HL-60 (cell line): ENCODE data around the gene MLLT3.

ENCODE experiments used
- DNase-seq, 2 experiments: peaks; one replicate each; pipeline ENCODE4 v3.0.0-alpha.2; 2010 to 2020; ENCODE audit warnings: low read depth in 1 of 2, low spot score in 1 of 2
- H3K27ac ChIP-seq: fragments of 250-450 bp; sonication (Bioruptor Pico); replicated peaks from 2 replicates; pipeline ENCODE4 v1.5.1; 2020; ENCODE audit warnings: mild to moderate bottlenecking, moderate library complexity
- H3K27me3 ChIP-seq: fragments of 250-450 bp; sonication (Bioruptor Pico); 2 replicates; pipeline ENCODE4 v1.5.1; 2021; ENCODE audit warnings: mild to moderate bottlenecking, moderate library complexity; ENCODE audit not compliant: insufficient read depth, poor library complexity, severe bottlenecking
- H3K4me3 ChIP-seq: replicated peaks from 2 replicates; pipeline ENCODE4 v1.5.1; 2011; ENCODE audit warnings: mild to moderate bottlenecking, control low read depth, low read length; ENCODE audit not compliant: insufficient read depth
- CTCF ChIP-seq: IDR thresholded peaks from one replicate; pipeline ENCODE4 v1.5.1; 2011; ENCODE audit warnings: low read length, control low read depth, inconsistent platforms; ENCODE audit not compliant: insufficient read depth
- GABPA ChIP-seq: IDR thresholded peaks from 2 replicates; pipeline ENCODE4 v1.6.1; 2012; ENCODE audit warnings: low read depth
- POLR2AphosphoS5 ChIP-seq: IDR thresholded peaks from 2 replicates; pipeline ENCODE4 v1.6.1; 2012; ENCODE audit warnings: low read depth
- REST ChIP-seq: IDR thresholded peaks from 2 replicates; pipeline ENCODE4 v1.6.1; 2012; ENCODE audit warnings: low read depth; ENCODE audit not compliant: insufficient replicate concordance
- SPI1 ChIP-seq: IDR thresholded peaks from 2 replicates; pipeline ENCODE4 v1.6.1; 2012; ENCODE audit warnings: low read depth, mild to moderate bottlenecking, borderline replicate concordance

MLLT3 gene

GRCh38 chr9:20650750-20651299 lies 28.5 kb upstream of the MLLT3 start:
- Histone ChIP-seq H3K27ac (no peak overlapping the region), H3K4me3 (no peak overlapping the region), H3K27me3 (no peaks in the 10 kb centered on the region)
- no peak for DNase-seq
- TF ChIP-seq SPI1 (no peak), GABPA (no peak), REST (no peak)

- no peak overlapping the region for H3K27ac ChIP-seq
- no peak for TF ChIP-seq GABPA
- TF ChIP-seq CTCF: no peak
- no peak for TF ChIP-seq REST
- no peak for TF ChIP-seq SPI1
- TF ChIP-seq POLR2AphosphoS5: no peak
- DNase-seq: no peak
- no peaks in the 10 kb centered on the region for H3K27me3 ChIP-seq
- H3K4me3 ChIP-seq: no peak overlapping the region
Measured at GRCh38 chr9:20650313-20650712, 28.0 kb upstream of the MLLT3 start.

GRCh38 chr9:20649381-20649780 lies 27.1 kb upstream of the MLLT3 start:
- TF ChIP-seq GABPA (no peak), REST (no peak), POLR2AphosphoS5 (no peak), SPI1 (no peak), CTCF (no peak)
- no peak for DNase-seq
- Histone ChIP-seq H3K27ac (no peak overlapping the region), H3K27me3 (no peaks in the 10 kb centered on the region), H3K4me3 (no peak overlapping the region)
